Measurements from ENCODE around the gene PSAP.

Gene PSAP

DNA sequence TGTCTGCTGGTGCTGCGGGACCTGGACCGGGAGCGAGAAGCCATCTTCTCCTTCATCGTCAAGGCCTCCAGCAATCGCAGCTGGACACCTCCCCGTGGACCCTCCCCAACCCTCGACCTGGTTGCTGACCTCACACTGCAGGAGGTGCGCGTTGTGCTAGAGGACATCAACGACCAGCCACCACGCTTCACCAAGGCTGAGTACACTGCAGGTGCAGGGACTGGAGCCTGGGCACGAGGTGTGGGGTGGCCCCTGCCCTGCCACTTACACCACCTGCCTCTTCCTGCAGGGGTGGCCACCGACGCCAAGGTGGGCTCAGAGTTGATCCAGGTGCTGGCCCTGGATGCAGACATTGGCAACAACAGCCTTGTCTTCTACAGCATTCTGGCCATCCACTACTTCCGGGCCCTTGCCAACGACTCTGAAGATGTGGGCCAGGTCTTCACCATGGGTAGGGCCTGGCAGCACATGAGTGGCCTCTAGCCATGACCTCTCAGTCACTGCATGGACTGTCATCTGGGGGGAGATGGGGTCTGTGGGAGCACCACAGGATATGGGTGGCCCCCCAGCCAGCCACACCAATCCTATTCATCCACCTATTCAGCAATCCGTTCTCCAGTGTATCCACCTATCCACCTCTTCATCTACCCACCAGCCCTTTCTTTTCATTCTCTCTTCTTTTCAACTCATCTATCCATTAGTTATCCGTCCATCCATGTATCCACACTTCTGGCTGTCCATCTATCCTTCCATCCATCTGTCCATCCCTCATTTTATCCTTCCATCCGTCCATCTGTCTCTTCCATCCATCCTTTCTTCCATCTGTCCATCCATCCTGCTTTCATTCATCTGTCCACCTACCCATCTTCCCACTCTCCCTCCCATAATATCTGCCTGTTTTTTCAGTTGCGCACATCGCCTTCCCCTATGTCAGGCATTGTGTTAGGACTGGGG lies 43.2 kb downstream of the PSAP start:
- DNase-seq (ENCODE audit: low read depth, low spot score): no peak
- no peak overlapping the region for H3K4me3 ChIP-seq (ENCODE audit: low read depth, low read length)
- in situ Hi-C loops (cut with HindIII; ENCODE audit: low sequenced_read_pairs): no loop called here
- TF ChIP-seq, protein P1, sequence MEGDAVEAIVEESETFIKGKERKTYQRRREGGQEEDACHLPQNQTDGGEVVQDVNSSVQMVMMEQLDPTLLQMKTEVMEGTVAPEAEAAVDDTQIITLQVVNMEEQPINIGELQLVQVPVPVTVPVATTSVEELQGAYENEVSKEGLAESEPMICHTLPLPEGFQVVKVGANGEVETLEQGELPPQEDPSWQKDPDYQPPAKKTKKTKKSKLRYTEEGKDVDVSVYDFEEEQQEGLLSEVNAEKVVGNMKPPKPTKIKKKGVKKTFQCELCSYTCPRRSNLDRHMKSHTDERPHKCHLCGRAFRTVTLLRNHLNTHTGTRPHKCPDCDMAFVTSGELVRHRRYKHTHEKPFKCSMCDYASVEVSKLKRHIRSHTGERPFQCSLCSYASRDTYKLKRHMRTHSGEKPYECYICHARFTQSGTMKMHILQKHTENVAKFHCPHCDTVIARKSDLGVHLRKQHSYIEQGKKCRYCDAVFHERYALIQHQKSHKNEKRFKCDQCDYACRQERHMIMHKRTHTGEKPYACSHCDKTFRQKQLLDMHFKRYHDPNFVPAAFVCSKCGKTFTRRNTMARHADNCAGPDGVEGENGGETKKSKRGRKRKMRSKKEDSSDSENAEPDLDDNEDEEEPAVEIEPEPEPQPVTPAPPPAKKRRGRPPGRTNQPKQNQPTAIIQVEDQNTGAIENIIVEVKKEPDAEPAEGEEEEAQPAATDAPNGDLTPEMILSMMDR (IDR thresholded peaks at IDR 0.05; ENCODE audit: low read depth, low read length): no peak

- TF ChIP-seq, protein P1 (IDR thresholded peaks at IDR 0.05; ENCODE audit: low read depth, low read length): no peak
- DNase-seq (ENCODE audit: low read depth, low spot score): no peak
- H3K4me3 ChIP-seq (ENCODE audit: low read depth, low read length): no peak overlapping the region
- in situ Hi-C loops (cut with HindIII; ENCODE audit: low sequenced_read_pairs): no loop called here
These were observed 44.1 kb downstream of the PSAP start for GRCh38 chr10:71806704-71807556.

DNA sequence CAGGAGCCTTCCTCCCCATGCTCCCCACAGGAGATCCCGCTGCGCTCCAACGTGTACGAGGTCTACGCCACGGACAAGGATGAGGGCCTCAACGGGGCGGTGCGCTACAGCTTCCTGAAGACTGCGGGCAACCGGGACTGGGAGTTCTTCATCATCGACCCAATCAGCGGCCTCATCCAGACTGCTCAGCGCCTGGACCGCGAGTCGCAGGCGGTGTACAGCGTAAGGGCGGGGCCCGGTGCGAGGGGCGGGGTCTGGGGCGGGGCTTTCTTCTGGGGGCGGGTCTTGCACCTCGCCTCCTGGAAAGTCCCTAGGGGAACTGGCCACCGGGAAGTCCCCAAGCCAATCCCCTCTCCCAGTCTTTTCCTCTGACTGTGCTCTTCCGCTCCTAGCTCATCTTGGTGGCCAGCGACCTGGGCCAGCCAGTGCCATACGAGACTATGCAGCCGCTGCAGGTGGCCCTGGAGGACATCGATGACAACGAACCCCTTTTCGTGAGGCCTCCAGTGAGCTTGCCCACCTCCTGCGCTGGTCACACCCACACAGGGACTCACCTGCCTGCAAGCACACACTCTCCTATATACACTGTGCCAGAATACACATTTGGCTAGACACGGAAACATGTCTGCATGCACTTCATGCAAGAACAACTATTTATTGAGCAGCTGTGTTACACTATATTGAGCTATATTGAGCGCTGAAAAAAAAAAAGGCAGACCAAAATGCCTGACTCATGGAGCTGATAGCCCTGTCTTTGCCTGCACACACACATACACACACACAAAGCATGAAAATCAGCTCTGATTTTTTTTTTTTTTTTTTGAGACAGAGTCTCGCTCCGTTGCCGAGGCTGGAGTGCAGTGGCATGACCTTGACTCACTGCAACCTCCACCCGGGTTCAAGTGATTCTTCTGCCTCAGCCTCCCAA lies 45.0 kb downstream of the PSAP start:
- in situ Hi-C loops (cut with HindIII; ENCODE audit: low sequenced_read_pairs): no loop called here
- peak; percentile 12 for DNase-seq (ENCODE audit: low read depth, low spot score)
- TF ChIP-seq, protein P1 (IDR thresholded peaks at IDR 0.05; ENCODE audit: low read depth, low read length): no peak
- H3K4me3 ChIP-seq (ENCODE audit: low read depth, low read length): no peak overlapping the region

- TF ChIP-seq, protein P1 (IDR thresholded peaks at IDR 0.05; ENCODE audit: low read depth, low read length): no peak
- no peak overlapping the region for H3K4me3 ChIP-seq (ENCODE audit: low read depth, low read length)
- in situ Hi-C loops (cut with HindIII; ENCODE audit: low sequenced_read_pairs): no loop called here
- no peak for DNase-seq (ENCODE audit: low read depth, low spot score)
These were observed 47.0 kb downstream of the PSAP start for GRCh38 chr10:71804077-71804476.

GRCh38 chr10:71802715-71803488 lies 48.1 kb downstream of the PSAP start:
- DNase-seq (ENCODE audit: low read depth, low spot score): no peak
- TF ChIP-seq, protein P1 (IDR thresholded peaks at IDR 0.05; ENCODE audit: low read depth, low read length): no peak
- in situ Hi-C loops (cut with HindIII; ENCODE audit: low sequenced_read_pairs): no loop called here
- H3K4me3 ChIP-seq (ENCODE audit: low read depth, low read length): no peak overlapping the region
